Stimulated activated CD8-positive, alpha-beta memory T cell treated with anti-CD3 and anti-CD28 coated beads, Interleukin-15, amount 100 ng/mL, for 24 hours (primary cell): ENCODE data around the gene HMGXB4.
A peak's percentile ranks its signal among the peaks of the same experiment; 100 is the strongest.

ENCODE experiments used
- DNase-seq: peaks from one replicate; pipeline ENCODE4 v3.0.0-alpha.2; 2020; ENCODE audit warnings: low read depth

Gene HMGXB4

GRCh38 chr22:35258191-35258988 is 1.1 kb downstream of the HMGXB4 start:
- no peak for DNase-seq

- DNase-seq, result no peak
Observed at GRCh38 chr22:35264986-35265385, 7.7 kb downstream of the HMGXB4 start.

GRCh38 chr22:35266277-35266676 is 9.0 kb downstream of the HMGXB4 start:
- no peak for DNase-seq

GRCh38 chr22:35269630-35270029 is 12.3 kb downstream of the HMGXB4 start:
- DNase-seq, result no peak

GRCh38 chr22:35274154-35274871 is 17.0 kb downstream of the HMGXB4 start:
- no peak for DNase-seq

GRCh38 chr22:35275580-35275979 is 18.3 kb downstream of the HMGXB4 start:
- no peak for DNase-seq

- DNase-seq, result no peak
Observed at GRCh38 chr22:35276019-35276418, 18.7 kb downstream of the HMGXB4 start.

- no peak for DNase-seq
Observed at GRCh38 chr22:35288116-35288515, 30.8 kb downstream of the HMGXB4 start.

- DNase-seq, result no peak
Observed at GRCh38 chr22:35292786-35293185, 35.5 kb downstream of the HMGXB4 start.

- no peak for DNase-seq
Observed at GRCh38 chr22:35296051-35296450, 38.8 kb downstream of the HMGXB4 start.

GRCh38 chr22:35299217-35299672 is 42.0 kb downstream of the HMGXB4 start:
- no peak for DNase-seq

- DNase-seq, result peak; percentile 91
Observed at GRCh38 chr22:35299673-35300499, 42.6 kb downstream of the HMGXB4 start, which contains the start of gene TOM1. TSS of gene TOM1 (plus strand) at chr22:35299894. CDS start at chr22:35299929, 35 bp downstream.

- no peak for DNase-seq
Observed at GRCh38 chr22:35301372-35301874, 44.1 kb downstream of the HMGXB4 start.

- DNase-seq, result no peak
Observed at GRCh38 chr22:35303029-35303624, 45.8 kb downstream of the HMGXB4 start.

- no peak for DNase-seq
Observed at GRCh38 chr22:35305525-35306070, 48.3 kb downstream of the HMGXB4 start.

- no peak for DNase-seq
Observed at GRCh38 chr22:35306350-35306967, 49.2 kb downstream of the HMGXB4 start.

GRCh38 chr22:35307372-35307771 is 50.1 kb downstream of the HMGXB4 start:
- DNase-seq, result no peak

GRCh38 chr22:35307892-35308291 is 50.6 kb downstream of the HMGXB4 start:
- DNase-seq, result no peak

- DNase-seq, result no peak
Observed at GRCh38 chr22:35308480-35309021, 51.3 kb downstream of the HMGXB4 start.
